ENCODE measurements around the gene TEX14.
"Not testable (repeated sequence)": the region's sequence is repeated elsewhere in the genome, so short reads cannot be mapped to it uniquely, and the experiment has no call there.

Gene TEX14

GRCh38 chr17:58556833-58557250, 135.0 kb downstream of the TEX14 start:
- no peak for FAIRE-seq

DNA sequence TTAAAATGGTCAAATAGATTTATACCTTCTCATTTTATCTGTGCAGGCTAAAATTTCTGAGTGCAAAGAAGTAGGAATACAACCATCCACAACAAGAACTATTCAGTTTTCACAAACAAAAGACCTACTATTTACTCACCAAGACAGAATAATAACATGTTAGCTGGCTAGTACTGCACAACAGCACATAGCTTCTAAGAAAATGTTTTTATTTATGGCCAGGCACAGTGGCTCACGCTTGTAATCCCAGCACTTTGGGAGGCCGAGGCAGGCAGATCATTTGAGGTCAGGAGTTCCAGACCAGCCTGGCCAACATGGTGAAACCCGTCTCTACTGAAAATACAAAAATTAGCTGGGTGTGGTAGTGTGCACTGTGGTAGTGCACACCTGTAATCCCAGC, 136.7 kb downstream of the TEX14 start:
- FAIRE-seq = not testable (repeated sequence)

DNA sequence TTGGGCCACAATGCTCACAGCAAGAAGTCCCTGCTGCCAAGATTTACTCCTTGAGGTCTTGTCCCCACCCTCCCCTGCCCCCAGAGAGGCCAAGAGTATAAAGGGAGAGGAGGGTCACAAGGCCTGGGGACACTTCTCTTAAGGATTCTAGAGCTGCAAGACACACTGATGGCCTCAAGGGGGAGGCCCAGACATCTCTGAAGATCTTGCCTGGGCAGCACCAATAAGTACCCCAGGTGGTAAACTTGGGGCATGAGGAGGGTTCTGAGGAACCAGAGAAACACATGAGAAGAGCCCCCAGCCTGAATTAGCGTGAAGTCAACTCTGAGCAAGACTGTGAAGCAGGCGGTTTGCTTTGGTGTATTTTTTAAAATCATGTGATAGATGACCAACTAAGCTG, 150.6 kb downstream of the TEX14 start:
- no peak for FAIRE-seq

DNA sequence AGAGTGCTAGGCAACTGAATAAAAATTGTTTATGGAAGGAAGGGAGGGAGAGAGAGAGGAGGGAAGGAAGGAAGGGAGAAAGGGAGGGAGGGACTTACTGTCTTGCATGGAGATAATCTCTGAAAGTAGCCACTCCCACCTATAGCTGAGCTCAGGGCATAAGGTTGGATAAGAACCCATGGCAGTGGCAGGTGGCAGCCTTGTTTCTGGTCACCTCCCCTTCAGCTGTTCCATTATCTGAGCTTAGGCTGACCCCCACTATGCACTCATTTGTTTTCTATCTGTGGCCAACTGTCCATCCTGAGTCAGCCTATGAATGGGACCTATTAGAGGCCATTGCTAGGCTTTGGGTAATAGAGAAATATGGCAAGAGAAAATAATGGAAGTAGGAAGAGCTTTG, 152.1 kb downstream of the TEX14 start:
- no peak for FAIRE-seq

- FAIRE-seq = no peak
Observed at GRCh38 chr17:58538811-58539409, 152.9 kb downstream of the TEX14 start.

- FAIRE-seq = no peak
Observed at GRCh38 chr17:58537266-58537665, 154.6 kb downstream of the TEX14 start.

GRCh38 chr17:58536542-58536941, 155.3 kb downstream of the TEX14 start:
- FAIRE-seq = no peak

GRCh38 chr17:58535431-58535830, 156.4 kb downstream of the TEX14 start:
- FAIRE-seq = no peak

DNA sequence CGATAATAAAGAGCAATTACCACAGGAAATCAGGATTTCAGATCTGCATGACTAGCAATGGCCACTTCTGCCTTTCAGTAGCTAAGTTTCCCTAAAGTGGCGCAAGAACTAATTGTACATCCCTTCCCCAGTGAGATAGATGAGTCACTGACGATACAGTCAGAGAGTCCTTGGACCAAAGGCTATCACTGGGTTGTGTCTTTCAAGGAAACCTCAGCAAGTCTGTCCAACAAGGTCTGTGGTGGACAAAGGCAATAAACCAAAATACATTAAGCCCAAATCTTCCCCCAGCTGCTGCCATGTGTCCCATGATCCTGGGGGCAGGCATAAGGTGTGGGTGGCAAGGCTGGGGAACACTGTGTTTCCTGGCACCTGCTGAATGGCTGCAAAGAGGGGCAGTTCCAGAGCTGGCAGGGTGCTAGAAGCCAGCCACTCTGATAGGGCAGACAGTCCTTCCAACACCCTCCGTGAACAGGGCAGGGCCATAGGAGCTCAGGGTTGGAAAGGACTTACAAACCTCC, 156.9 kb downstream of the TEX14 start:
- no peak for FAIRE-seq

DNA sequence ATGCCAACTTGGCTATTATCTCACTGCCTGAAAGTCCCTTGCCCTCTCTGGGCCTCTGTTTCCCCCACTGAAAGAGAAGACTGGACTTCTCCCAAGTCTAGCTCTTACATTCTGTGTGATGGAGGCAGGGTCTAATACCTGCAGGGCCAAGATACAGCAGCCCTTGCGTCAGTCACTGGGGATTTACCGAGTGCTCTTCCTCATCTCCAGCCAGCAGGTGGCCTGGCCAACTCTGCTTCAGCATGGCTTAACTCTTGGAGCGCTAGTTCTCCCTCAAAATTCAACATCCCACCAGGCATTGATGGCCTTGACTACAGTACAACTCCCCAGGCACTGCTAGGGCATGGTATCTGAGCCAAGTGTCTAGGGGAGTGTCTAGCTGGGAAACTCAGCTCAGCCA, 157.5 kb downstream of the TEX14 start:
- no peak for FAIRE-seq

DNA sequence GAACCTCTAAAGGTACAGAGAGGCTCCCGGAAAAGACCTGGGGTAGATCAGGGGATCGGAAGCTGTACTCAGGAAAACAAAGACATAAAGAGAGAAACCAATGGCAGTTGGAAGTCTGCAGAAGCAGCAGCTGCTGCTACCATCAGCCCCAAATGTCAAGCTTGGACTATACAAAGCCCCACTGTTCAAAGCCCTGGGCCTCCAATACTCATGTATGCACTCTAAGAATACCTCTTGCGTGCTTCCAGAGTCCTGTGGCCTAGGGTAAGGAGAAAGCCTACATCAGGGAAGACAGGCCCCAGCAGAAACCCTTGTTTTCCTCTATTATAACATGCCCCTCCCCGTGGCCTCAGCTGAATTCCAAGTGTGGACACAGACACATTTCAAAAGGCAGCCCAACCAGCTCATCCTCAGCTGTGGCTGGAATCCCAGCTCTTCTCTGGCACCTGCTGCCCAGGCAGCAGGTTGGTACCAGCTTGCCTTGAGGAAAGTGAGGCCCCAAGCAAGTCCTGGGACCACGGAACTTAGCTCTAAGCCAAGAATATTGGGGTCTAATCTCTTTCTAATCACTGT, 158.1 kb downstream of the TEX14 start:
- FAIRE-seq = no peak

- FAIRE-seq = no peak
Observed at GRCh38 chr17:58532555-58532951, 159.3 kb downstream of the TEX14 start.

- FAIRE-seq = no peak
Observed at GRCh38 chr17:58531661-58532554, 159.9 kb downstream of the TEX14 start.

DNA sequence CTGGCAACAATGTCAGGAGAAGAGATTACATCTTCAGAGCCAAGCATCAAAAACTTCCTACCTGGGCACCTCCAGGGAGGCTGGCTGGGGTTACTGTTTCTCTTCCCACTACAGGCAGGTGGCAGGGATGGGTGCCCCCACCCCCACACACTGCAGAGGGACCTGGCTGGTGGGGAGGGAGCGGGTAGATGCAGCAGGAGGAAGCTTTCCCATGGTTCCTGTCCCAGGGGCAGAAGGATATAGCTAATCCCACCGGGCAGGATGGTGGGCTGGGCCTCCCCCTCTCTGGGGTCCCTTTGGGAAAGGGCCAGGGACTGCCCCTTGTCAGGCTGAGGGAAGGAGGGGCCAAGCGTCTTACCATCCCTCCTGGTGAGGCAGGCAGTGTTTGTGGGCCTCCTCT, 160.7 kb downstream of the TEX14 start:
- FAIRE-seq = no peak

- FAIRE-seq = no peak
Observed at GRCh38 chr17:58530655-58531054, 161.2 kb downstream of the TEX14 start.

DNA sequence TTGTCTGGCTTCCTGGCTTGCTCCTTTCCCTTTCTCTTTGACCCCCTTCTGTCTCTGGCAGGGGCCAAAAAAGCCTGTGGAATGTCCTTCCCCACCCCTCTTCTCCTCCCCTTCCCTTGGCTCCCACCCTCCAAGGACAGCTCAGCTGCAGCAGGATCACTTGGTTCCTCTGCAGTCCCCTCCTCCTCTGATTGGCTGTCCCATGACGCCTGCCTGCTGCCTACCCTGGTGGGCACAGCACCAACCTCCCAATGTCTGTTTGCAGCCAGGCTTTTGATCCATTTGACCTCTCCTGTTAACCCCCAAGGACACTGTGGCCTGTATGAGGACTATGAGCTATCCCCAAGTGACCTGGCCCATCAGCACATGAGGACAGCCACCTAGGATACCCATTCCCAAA, 162.6 kb downstream of the TEX14 start:
- FAIRE-seq = no peak

DNA sequence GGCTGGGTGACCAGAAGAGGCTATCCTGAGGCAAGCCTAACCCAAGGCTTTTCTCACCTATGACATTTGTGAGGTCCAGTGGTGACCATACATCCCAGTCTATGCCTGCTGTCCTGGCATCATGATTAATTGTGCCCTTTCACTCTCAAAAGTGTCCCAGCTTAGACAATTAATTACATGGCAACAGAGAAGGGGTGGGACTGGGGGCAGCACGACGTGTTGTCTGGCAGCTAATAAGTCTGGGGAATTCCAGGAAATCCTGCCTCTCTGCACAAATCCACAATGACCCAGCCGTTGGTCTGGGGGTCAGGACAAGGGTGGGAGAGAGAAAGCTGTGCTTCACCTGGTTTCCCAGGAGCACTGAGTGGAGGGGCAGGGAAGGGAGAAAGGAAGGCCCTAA, 163.4 kb downstream of the TEX14 start:
- no peak for FAIRE-seq

DNA sequence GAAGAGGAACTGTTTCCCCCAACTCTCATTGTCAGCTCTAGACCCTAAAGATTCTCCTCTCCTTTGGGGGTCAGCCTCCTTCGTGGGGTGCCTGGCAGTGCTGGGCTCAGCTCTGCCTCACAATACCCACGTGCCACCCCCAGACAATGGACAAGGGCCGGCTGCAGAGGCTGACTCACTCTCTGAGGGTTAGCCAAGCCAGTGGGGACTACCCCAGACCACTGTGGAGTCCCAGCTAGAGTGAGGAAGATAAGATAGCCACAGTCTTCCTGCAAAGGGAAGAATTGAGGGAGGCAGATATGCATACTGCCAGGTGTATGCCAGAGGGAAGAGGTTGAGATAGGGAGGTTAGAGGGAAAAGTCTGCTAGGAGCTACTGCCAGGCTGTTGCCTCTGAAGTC, 163.9 kb downstream of the TEX14 start:
- no peak for FAIRE-seq

GRCh38 chr17:58527306-58527705, 164.5 kb downstream of the TEX14 start:
- no peak for FAIRE-seq

DNA sequence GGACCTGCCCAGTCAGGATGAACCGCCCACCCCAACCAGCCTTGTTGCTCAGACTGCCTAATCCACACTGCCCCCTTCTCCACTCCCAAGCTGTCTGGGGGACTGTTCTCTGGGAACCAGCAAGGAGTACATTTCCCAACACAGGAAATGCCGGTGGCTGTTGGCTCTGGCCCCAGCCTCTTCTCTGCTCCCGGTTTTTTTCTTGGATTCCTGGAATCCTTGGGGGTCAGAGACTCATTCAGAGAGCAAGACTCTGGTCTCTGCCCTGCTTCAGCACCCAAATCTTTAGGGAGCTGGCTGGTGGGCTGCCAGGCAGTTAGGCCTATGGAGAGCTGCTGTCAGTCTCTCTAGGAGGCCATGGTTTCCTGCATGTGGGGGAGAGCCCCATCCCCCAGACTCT, 166.6 kb downstream of the TEX14 start:
- FAIRE-seq = no peak

GRCh38 chr17:58521680-58522079, 170.2 kb downstream of the TEX14 start:
- FAIRE-seq = no peak

GRCh38 chr17:58520843-58521430, 170.9 kb downstream of the TEX14 start:
- FAIRE-seq = no peak

GRCh38 chr17:58517928-58518609, 173.8 kb downstream of the TEX14 start:
- FAIRE-seq = peak; percentile 96

Data from TTC549 (cell line).